T47D (cell line): Measurements from ENCODE around the gene FRG2.
"Not testable (repeated sequence)": the region's sequence is repeated elsewhere in the genome, so short reads cannot be mapped to it uniquely, and the experiment has no call there.

Experiments
- DNase-seq, 2 experiments: peaks; one replicate each; pipeline versions ENCODE4 v3.0.0 to v3.0.0-alpha.2; 2011 to 2012; ENCODE audit warnings: low read depth in 1 of 2, low spot score in 1 of 2
- in situ Hi-C: cut with HindIII; loops from 2 replicates; pipeline ENCODE4 v1.10.0; 2016; ENCODE audit warnings: low sequenced_read_pairs, low pct_unique_long_range_greater_than_20kb

FRG2 gene

GRCh38 chr4:190027156-190027555 lies at the start of gene FRG2:
FRG2 (minus strand) TSS chr4:190027256; CDS start chr4:190027204, 52 bp downstream.
- DNase-seq, in situ Hi-C loops: not testable (repeated sequence)

GRCh38 chr4:190068351-190068750 lies 41.3 kb upstream of the FRG2 start:
- DNase-seq, in situ Hi-C loops: not testable (repeated sequence)

GRCh38 chr4:190064805-190065204 lies 37.7 kb upstream of the FRG2 start:
- DNase-seq = peak in 1 of 2 experiments; percentile 44
- in situ Hi-C loops = not testable (repeated sequence)

GRCh38 chr4:190064342-190064741 lies 37.3 kb upstream of the FRG2 start, which contains the start of gene DBET:
DBET (plus strand) TSS chr4:190064502.
- in situ Hi-C loops = not testable (repeated sequence)
- DNase-seq = peak in 1 of 2 experiments; percentile 16

- in situ Hi-C loops, DNase-seq: not testable (repeated sequence)
Measured at GRCh38 chr4:190058997-190059396, 31.9 kb upstream of the FRG2 start.

- in situ Hi-C loops, DNase-seq: not testable (repeated sequence)
Measured at GRCh38 chr4:190049378-190050239, 22.6 kb upstream of the FRG2 start.

GRCh38 chr4:190047627-190048026 lies 20.6 kb upstream of the FRG2 start:
- DNase-seq, in situ Hi-C loops: not testable (repeated sequence)

- in situ Hi-C loops, DNase-seq: not testable (repeated sequence)
Measured at GRCh38 chr4:190040873-190041272, 13.8 kb upstream of the FRG2 start.

GRCh38 chr4:190037704-190038388 lies 10.8 kb upstream of the FRG2 start:
- in situ Hi-C loops, DNase-seq: not testable (repeated sequence)

GRCh38 chr4:190031264-190031663 lies 4.2 kb upstream of the FRG2 start:
- DNase-seq, in situ Hi-C loops: not testable (repeated sequence)

GRCh38 chr4:190022614-190023281 lies 4.3 kb downstream of the FRG2 start:
- in situ Hi-C loops, DNase-seq: not testable (repeated sequence)

GRCh38 chr4:190021973-190022372 lies 5.1 kb downstream of the FRG2 start:
- in situ Hi-C loops = not testable (repeated sequence)

More at GRCh38 chr4:190021973-190022372, 5.1 kb downstream of the FRG2 start:
- DNase-seq = not testable (repeated sequence)
